MM.1S (cell line): ENCODE measurements around the gene MASP2.

Experiments used
- EZH2phosphoT487 ChIP-seq: fragments of 300-600 bp; sonication (generic); IDR thresholded peaks from 2 replicates; pipeline ENCODE4 v1.6.1; 2018; ENCODE audit warnings: antibody characterized with exemption, low read length
- TF ChIP-seq, protein P1 (sequence below): fragments of 300-600 bp; sonication (generic); IDR thresholded peaks from 2 replicates; pipeline ENCODE4 v1.5.1; 2016; ENCODE audit warnings: antibody characterized with exemption, low read length, mixed read lengths

DNA sequence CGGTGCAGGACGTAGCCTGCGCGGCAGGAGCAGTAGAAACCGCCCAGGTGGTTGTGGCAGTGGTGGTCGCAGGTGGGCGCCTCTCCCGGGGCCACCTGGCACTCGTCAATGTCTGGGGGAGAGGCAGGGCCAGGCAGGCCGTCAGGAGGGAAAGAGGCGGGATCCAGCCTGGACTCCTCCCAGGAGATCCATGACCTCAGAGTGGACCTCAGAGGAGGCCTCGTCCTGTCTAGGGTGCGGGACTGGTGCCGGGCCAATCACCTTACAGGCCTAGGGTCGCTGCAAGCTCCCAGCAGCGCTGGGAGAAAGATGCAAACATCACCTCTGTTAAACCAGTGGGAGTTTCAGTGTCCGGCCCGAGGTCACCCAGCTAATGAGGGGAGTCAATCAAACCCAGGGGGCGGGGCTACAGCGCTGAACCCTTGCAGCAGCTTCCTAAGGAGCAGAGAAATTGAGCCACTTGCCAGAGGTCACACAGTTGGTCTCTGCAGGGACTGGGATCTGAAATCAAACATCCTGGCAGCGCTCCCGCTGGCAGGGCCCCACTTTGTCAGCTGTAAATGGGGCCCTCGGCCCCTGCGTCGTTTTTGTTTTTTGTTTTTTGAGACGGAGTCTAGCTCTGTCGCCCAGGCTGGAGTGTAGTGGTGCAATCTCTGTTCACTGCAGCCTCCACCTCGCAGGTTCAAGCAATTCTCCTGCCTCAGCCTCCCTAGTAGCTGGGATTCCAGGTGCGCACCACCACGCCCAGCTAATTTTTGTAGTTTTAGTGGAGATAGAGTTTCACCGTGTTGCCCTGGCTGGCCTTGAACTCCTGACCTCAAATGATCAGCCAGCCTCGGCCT is 1.4 kb downstream of the MASP2 start:
- TF ChIP-seq, protein P1, sequence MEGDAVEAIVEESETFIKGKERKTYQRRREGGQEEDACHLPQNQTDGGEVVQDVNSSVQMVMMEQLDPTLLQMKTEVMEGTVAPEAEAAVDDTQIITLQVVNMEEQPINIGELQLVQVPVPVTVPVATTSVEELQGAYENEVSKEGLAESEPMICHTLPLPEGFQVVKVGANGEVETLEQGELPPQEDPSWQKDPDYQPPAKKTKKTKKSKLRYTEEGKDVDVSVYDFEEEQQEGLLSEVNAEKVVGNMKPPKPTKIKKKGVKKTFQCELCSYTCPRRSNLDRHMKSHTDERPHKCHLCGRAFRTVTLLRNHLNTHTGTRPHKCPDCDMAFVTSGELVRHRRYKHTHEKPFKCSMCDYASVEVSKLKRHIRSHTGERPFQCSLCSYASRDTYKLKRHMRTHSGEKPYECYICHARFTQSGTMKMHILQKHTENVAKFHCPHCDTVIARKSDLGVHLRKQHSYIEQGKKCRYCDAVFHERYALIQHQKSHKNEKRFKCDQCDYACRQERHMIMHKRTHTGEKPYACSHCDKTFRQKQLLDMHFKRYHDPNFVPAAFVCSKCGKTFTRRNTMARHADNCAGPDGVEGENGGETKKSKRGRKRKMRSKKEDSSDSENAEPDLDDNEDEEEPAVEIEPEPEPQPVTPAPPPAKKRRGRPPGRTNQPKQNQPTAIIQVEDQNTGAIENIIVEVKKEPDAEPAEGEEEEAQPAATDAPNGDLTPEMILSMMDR, result no peak
- no peak for TF ChIP-seq EZH2phosphoT487
